Retinal pigment epithelial cell (primary cell): ENCODE results near the gene OR10AD1.

Source experiments
- DNase-seq: peaks from one replicate; pipeline ENCODE4 v3.0.0-alpha.2; 2010; ENCODE audit warnings: low read depth
- H3K4me3 ChIP-seq: 2 replicates; pipeline ENCODE4 v1.5.1; 2011; ENCODE audit warnings: mild to moderate bottlenecking, low read length, control low read depth, moderate library complexity
- TF ChIP-seq, protein P1 (sequence below): conservative IDR thresholded peaks from 2 replicates; pipeline ENCODE4 v1.5.1; 2011; ENCODE audit warnings: low read depth, low read length, control low read depth, inconsistent platforms

The OR10AD1 gene

DNA sequence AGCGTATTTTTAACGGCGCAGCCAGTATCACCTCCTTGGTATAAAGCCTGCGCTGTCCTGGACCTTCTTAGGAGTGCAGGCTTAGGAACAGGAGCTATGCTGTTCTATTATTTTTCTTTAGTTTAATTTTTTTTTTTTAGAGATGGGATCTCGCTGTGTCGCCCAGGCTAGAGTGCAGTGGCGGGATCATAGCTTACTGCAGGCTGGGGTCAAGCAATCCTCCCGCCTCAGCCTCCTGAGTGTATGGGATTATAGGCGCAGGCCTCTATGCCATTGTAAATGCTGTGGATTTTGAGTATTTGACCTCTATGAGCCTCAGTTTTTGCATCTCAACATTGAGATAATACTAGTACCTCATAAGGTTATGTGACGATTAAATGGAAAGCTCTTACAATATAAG, 4.1 kb downstream of the OR10AD1 start:
- TF ChIP-seq, protein P1, sequence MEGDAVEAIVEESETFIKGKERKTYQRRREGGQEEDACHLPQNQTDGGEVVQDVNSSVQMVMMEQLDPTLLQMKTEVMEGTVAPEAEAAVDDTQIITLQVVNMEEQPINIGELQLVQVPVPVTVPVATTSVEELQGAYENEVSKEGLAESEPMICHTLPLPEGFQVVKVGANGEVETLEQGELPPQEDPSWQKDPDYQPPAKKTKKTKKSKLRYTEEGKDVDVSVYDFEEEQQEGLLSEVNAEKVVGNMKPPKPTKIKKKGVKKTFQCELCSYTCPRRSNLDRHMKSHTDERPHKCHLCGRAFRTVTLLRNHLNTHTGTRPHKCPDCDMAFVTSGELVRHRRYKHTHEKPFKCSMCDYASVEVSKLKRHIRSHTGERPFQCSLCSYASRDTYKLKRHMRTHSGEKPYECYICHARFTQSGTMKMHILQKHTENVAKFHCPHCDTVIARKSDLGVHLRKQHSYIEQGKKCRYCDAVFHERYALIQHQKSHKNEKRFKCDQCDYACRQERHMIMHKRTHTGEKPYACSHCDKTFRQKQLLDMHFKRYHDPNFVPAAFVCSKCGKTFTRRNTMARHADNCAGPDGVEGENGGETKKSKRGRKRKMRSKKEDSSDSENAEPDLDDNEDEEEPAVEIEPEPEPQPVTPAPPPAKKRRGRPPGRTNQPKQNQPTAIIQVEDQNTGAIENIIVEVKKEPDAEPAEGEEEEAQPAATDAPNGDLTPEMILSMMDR: no peak
- peak overlapping the region; percentile 71 for H3K4me3 ChIP-seq
- DNase-seq: no peak

DNA sequence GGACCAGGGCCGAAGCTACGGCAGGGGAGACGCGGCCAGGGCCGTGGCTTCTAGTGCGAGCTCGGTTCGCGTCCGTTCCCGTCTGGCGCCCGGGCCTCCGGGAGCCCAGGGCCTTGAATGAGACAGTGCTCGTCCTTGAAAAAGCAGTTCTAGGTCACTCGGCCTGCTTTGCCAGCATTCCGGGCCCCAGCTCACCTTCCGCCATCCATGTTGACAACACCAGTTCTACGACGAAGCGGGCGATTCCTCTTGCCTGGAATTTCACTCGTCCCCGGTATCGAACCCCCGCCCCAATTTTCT, 4.5 kb downstream of the OR10AD1 start:
- DNase-seq: no peak
- H3K4me3 ChIP-seq: peak overlapping the region; percentile 71
- TF ChIP-seq, protein P1: no peak

DNA sequence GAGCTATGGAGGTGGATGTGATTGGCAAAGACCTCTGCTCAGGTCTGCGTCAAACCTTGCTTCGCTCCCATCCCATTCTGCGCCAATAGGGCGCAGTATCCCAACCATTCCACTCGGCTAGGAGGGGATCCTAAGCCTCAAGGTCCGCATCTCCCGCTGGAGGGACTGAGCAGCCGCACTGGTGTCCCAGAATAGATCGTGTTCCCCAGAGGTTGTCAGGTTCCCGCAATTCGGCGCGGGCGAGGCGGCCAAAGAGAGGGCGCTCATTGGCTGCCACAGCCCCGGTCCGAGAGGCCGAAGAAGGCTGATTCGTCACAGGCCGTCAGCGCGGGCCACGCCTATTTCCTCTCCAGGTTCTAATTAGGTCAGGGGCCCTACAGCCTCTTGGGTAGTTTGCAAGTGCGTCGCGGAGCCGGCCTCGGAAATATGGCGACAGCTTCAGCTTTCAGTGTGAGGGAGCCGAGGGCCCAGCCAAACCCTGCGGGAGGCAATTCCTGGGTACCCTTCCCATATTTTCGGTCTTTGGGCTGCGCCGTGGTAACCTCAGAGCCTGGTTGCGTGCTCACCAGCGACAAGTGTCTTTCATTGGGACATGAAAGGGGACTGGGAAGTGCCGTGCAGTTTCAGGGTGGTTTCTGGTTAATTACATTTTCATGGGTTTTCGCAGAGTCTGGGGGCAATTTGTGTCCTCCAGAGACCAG, 5.0 kb downstream of the OR10AD1 start:
- peak; percentile 80 for DNase-seq
- H3K4me3 ChIP-seq: peak overlapping the region; percentile 71
- TF ChIP-seq, protein P1: peak; percentile 29

DNA sequence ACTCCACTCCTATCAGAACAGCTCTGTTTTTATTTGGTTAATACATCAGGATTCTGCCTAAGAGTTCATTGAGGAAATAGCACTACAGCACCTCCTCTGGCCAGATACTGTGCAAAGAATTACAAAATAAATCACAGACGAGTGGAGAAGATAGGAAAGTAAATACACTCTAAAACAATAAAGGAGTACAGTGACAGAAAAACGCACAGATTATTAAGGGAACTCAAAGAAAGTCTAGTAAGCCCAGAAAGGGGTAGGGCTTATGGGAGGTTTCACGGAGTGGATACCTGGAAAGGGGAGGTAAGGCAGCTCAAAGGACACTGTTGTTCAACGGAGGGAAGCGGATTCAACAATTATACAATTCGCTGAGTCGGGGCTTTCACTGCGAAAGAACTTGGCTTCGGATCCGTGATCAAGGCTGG, 5.5 kb downstream of the OR10AD1 start:
- TF ChIP-seq, protein P1: peak; percentile 60
- H3K4me3 ChIP-seq: peak overlapping the region; percentile 71
- no peak for DNase-seq

DNA sequence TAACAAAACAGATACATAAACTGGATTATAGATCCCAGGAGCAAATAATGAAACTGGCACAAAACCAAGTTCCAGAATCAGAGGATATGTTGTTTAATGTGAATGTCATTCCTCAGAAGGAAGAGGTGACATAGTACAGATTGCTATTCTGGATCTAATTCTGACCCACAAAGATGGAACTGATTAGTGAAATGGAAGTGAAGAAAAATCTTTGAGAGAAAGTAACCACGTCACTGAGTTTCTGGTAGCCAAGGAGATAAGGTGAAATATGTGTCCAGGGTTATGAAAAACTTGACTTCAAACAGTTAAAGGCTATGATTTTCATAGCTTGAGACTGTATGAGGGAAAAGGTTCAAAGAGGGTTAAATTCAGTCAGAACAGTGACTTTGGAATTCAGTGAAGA, 8.3 kb downstream of the OR10AD1 start:
- TF ChIP-seq, protein P1: no peak
- DNase-seq: no peak
- H3K4me3 ChIP-seq: no peak overlapping the region

DNA sequence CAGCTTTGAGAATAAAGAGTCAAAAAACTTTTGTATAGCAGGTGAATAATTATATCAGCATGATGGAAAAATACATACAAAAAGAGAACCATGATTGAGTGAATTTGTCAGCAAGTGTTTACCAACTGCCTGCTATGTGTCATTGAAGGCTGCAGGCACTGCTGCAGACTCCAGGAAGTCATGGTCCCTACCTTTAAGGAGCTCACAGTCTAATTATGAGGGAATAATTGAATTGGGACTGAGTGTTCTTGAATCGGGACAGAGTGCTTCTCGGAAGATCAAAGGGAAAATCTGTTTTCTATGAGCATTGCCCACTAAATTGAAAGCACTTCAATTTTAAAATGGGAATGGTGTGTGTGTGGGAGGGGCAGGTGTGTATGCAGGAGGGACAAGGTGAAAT, 9.5 kb downstream of the OR10AD1 start:
- H3K4me3 ChIP-seq: no peak overlapping the region
- TF ChIP-seq, protein P1: no peak
- DNase-seq: no peak

DNA sequence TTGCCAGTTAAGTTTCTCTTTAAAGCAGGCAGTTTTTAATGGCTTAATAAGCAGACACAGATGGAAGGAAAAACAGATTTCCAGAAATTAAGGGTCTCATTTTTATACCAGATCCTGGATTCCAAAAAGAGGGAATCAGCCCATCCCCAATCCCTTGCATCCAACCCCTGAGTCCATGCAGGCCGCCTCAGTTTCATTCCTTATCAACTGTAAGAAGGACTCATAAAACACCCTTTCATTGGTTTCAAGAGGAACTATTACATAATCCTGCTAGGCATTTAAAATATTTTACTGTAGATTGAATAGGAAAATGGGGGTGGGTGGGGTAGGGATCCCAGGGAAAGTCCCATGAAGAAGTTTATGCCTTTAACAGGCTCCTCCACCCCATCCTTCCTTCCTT, 10.2 kb downstream of the OR10AD1 start:
- TF ChIP-seq, protein P1: no peak
- H3K4me3 ChIP-seq: no peak overlapping the region
- no peak for DNase-seq
